GM19328 (cell line): ENCODE results near the gene TANC1.

Experiments used
- ATAC-seq: cut with Tn5 transposase; IDR thresholded peaks from one replicate; pipeline ENCODE4 v1.9.1; 2021; ENCODE audit warnings: mild to moderate bottlenecking, moderate library complexity; ENCODE audit not compliant: unreplicated experiment

Gene TANC1

DNA sequence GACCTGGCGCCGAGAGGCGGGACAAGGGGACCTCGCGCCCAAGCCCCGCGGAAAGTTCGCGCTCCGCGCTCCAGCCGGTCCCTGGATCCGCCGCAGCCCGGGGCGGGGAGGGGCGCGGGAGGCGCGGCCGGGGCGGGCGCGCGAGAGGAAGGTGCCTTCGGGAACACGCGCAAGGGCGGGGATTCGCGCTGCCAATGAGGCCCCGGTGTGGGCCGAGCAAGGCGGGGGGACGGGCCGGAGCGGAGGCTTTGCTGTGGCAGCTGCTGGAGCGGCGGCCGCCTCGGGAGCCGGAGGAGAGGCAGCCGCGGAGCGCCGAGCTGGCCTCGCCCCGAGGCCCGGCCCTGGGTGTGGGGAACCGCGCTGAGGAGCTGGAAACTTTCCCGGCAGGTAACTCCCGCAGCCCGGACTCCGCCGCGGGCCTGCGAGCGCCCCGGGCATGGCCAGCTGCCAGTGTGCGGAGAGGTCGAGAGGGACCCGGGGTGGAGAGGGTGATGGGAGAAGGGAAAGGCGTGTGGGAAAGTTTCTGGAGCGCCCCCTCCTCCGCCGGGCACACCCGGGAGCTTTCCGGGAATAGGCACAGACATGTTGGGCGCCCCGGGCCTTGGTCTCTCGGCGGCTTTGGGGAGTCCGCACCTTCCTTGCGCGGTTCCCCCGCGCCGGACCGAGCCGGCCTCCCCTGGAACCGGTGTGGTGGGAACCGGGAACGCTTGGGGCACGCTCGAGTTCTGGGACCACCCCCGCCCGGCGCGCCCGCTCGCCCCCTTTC is at the start of gene TANC1:
TSS of gene TANC1 (plus strand) at position 245 of the 766 bp plus-strand sequence. CDS start 97,271 bp downstream, outside the sequence.
- ATAC-seq: peak; percentile 91

GRCh38 chr2:158921599-158922408 is 46.6 kb upstream of the TANC1 start:
- no peak for ATAC-seq

- ATAC-seq: no peak
Observed at GRCh38 chr2:158922601-158923000, 45.8 kb upstream of the TANC1 start.

DNA sequence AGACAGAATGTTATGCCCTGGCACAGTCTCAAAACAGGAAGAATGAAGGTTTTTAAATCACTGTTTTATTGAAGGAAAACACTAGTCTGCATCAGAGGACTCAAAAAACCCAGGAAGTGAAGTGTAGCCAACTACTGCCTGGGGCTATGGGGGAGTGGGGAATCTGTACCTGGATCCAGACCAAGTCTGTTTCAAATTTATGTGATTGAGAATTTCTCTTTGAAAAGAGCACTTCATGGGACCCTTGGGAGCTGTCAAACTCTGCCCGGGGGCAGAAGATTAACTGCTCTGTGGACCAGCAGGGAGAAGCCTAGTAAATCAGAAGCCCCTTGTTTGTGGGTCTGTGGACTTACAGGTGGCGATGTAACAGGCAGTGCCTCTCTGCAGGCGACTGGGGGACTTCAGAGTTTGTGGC is 45.3 kb upstream of the TANC1 start:
- ATAC-seq: no peak

- no peak for ATAC-seq
Observed at GRCh38 chr2:158923641-158924040, 44.8 kb upstream of the TANC1 start.

DNA sequence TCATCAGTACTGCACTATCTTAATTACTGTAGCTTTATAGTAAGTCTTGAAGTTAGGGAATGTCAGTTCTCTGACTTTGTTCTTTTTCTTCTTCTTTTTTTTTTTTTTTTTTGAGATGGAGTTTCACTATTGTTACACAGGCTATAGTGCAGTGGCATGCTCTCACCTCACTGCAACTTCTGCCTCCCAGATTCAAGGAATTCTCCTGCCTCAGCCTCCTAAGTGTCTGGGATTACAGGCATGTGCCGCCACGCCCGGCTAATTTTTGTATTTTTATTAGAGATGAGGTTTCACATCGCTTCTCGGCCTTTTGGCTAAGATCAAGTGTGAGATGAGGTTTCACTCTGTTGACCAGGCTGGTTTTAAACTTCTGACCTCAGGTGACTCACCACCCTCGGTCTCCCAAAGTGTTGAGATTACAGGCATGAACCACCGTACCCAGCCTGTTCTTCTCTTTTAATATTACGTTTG is 41.9 kb upstream of the TANC1 start:
- no peak for ATAC-seq

DNA sequence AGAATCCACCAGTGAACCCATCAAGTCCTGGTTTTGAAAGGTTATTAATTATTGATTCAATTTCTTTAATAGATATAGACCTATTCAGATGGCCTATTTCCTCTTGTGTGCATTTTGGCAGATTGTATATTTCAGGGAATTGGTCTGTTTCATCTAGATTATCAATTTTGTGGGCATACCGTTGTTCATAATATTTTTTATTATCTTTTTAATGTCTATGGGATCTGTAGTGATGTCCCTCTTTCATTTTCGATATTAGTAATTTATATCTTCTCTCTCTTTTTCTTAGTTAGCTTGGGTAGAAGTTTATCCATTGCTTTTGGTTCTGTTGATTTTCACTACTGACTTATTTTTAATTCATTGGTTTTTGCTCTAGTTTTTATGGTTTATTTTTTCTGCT is 39.9 kb upstream of the TANC1 start:
- ATAC-seq: no peak

DNA sequence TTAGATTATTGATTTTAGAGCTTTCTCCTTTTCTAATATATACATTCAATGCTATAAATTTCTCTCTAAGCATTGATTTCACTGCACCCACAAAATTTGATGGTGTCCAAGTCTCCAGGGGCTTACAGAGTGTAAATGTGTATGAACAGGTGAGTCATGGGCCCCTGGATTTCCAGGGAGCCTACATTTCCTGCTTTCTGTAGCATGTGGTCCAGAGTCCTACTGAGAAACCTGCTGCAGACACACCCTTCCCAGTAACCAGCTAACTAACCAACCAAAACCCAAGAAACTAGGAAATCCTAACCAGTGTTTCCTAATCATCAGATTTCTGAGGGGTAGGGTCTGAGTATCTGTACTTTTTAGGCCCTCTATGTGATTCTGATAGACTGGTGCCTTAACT is 39.5 kb upstream of the TANC1 start:
- no peak for ATAC-seq

GRCh38 chr2:158931572-158931971 is 36.9 kb upstream of the TANC1 start:
- ATAC-seq: no peak

GRCh38 chr2:158932131-158932645 is 36.3 kb upstream of the TANC1 start:
- ATAC-seq: no peak

- no peak for ATAC-seq
Observed at GRCh38 chr2:158934170-158934569, 34.3 kb upstream of the TANC1 start.

DNA sequence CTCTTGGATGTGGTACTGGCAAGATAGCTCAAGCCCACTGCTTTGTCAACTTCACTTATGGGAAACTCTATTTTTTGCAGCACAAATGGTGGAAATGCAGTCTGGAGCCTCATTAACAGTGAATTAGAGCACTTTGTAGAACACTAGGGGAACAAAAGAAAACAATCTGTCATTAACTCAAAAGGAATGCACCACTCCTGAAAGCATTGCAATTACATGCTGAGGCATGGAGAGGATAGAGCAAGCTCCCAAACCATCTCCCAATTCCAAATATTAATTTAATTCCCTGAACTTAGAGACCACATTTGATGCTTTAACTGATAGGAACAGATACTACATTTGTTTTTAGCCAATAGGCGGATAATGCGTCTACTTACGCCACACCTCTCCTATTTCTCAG is 32.8 kb upstream of the TANC1 start:
- ATAC-seq: no peak

- no peak for ATAC-seq
Observed at GRCh38 chr2:158936978-158937377, 31.5 kb upstream of the TANC1 start.

GRCh38 chr2:158940356-158940755 is 28.1 kb upstream of the TANC1 start:
- no peak for ATAC-seq

GRCh38 chr2:158943973-158944372 is 24.5 kb upstream of the TANC1 start:
- no peak for ATAC-seq

- ATAC-seq: no peak
Observed at GRCh38 chr2:158948964-158949699, 19.3 kb upstream of the TANC1 start.

- ATAC-seq: no peak
Observed at GRCh38 chr2:158953454-158953853, 15.0 kb upstream of the TANC1 start.

GRCh38 chr2:158953926-158954763 is 14.3 kb upstream of the TANC1 start:
- no peak for ATAC-seq

DNA sequence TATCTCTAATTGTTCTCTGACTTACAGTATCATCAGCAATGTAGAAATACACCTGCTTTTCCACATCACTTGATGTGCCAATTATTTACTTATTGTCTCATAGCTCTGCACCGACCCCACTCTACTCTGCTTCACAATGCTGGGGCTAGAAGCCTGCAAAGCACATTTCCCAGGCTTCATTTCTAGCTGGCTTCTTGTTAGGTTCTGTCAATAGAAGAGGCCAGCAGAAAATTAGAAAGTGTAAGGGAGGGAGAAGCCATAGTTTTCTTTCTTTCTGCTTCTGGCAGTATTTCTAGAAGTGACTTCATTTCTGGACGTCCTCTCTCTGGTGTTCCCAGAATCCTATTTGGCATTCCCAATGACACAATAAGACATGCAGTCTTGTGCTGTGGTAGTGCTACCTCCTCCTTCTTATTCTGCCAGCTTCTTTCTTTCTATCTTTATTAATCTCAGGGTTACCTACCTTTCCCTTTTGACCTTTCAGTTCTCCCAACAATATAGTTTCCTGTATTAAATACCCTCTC is 12.5 kb upstream of the TANC1 start:
- no peak for ATAC-seq

DNA sequence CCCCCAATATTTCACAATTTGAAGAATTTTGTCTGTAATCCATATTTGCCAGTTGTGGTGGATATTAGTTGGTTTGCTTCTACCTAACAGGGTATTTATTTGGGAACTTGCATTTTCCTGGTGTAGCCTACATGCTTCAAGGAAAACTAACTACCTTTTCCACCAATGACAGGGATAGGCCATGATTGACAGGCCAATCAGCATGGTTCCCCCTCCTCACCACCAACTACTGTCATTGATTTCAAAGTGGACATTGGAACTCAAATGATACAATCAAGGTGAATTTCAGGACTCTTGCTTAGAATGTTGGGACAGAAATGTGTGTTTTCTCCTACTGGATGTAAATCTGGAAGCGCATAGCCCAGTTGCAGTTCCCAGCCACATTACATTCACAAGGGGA is 10.1 kb upstream of the TANC1 start:
- ATAC-seq: no peak
